DND-41 (cell line): ENCODE measurements around the gene MCM9.

Source experiments
- ATAC-seq: fragments of 200-7000 bp; cut with Tn5 transposase; 3 replicates; pipeline ENCODE4 v1.9.1; 2021; ENCODE audit warnings: low read depth; ENCODE audit not compliant: insufficient read depth
- DNase-seq: peaks from one replicate; pipeline ENCODE4 v3.0.0-alpha.2; 2020
- H2AFZ ChIP-seq: 2 replicates; pipeline ENCODE4 v1.6.0; 2012; ENCODE audit warnings: low read depth, low read length
- H3K27ac ChIP-seq: 2 replicates; pipeline ENCODE4 v1.5.1; 2012; ENCODE audit warnings: low read length, inconsistent platforms
- H3K27me3 ChIP-seq: fragments of 200-600 bp; sonication (generic); 2 replicates; pipeline ENCODE4 v1.6.0; 2012; ENCODE audit warnings: low read length, mild to moderate bottlenecking, inconsistent platforms; ENCODE audit not compliant: insufficient read depth, poor library complexity
- H3K36me3 ChIP-seq: 2 replicates; pipeline ENCODE4 v1.5.1; 2012; ENCODE audit warnings: low read length, inconsistent platforms; ENCODE audit not compliant: insufficient read depth
- H3K4me1 ChIP-seq: 2 replicates; pipeline ENCODE4 v1.5.1; 2012; ENCODE audit warnings: mild to moderate bottlenecking, low read length; ENCODE audit not compliant: insufficient read depth
- H3K4me2 ChIP-seq: 2 replicates; pipeline ENCODE4 v1.6.0; 2012; ENCODE audit warnings: mild to moderate bottlenecking, moderate library complexity, low read length, inconsistent platforms; ENCODE audit not compliant: insufficient read depth
- H3K4me3 ChIP-seq, 2 experiments: fragments of 200-600 bp in 1 of 2; shearing (Covaris generic) in 1 of 2; 2 replicates each; pipeline ENCODE4 v1.5.1; 2012 to 2016; ENCODE audit warnings: inconsistent platforms in 2 of 2, low read length in 2 of 2, mild to moderate bottlenecking in 2 of 2, low read depth in 1 of 2, moderate library complexity in 1 of 2
- H3K79me2 ChIP-seq: 2 replicates; pipeline ENCODE4 v1.6.0; 2012; ENCODE audit warnings: low read length, inconsistent platforms; ENCODE audit not compliant: insufficient read depth
- H3K9ac ChIP-seq: 2 replicates; pipeline ENCODE4 v1.6.0; 2012; ENCODE audit warnings: low read depth, mild to moderate bottlenecking, inconsistent platforms, low read length, moderate library complexity
- H3K9me3 ChIP-seq: 2 replicates; pipeline ENCODE4 v1.5.1; 2012; ENCODE audit warnings: low read length, moderate library complexity, mild to moderate bottlenecking, inconsistent platforms; ENCODE audit not compliant: insufficient read depth, severe bottlenecking
- H4K20me1 ChIP-seq: 2 replicates; pipeline ENCODE4 v1.6.0; 2012; ENCODE audit warnings: low read length; ENCODE audit not compliant: insufficient read depth
- CTCF ChIP-seq: IDR thresholded peaks from 2 replicates; pipeline ENCODE4 v1.5.1; 2012; ENCODE audit warnings: borderline replicate concordance, low read length, moderate library complexity, mild to moderate bottlenecking; ENCODE audit not compliant: poor library complexity, severe bottlenecking; ENCODE audit errors: extremely low read depth
- EZH2 ChIP-seq: IDR thresholded peaks from 3 replicates; pipeline ENCODE4 v1.6.1; 2012; ENCODE audit warnings: borderline replicate concordance, low read depth, mild to moderate bottlenecking, moderate library complexity, low read length, inconsistent platforms; ENCODE audit not compliant: severe bottlenecking

The MCM9 gene

GRCh38 chr6:118856301-118856700 lies 78.7 kb downstream of the MCM9 start:
- Histone ChIP-seq H3K79me2 (no peaks in the 10 kb centered on the region), H3K4me1 (no peaks in the 10 kb centered on the region), H3K27ac (no peak overlapping the region), H3K9me3 (no peaks in the 10 kb centered on the region), H2AFZ (no peak overlapping the region), H4K20me1 (no peaks in the 10 kb centered on the region), H3K36me3 (peaks cover 5% of the 10 kb centered on the region; the same call in 1 of the 2 replicates), H3K27me3 (no peaks in the 10 kb centered on the region), H3K9ac (no peak overlapping the region), H3K4me2 (no peak overlapping the region), H3K4me3 (no peak overlapping the region)
- DNase-seq = no peak
- no peak for ATAC-seq
- TF ChIP-seq EZH2 (no peak), CTCF (no peak)

- no peaks in the 10 kb centered on the region for H3K79me2 ChIP-seq
Measured at GRCh38 chr6:118853408-118853807, 81.6 kb downstream of the MCM9 start.

GRCh38 chr6:118844915-118845314 lies 90.0 kb downstream of the MCM9 start:
- Histone ChIP-seq H3K36me3 (peaks cover 13% of the 10 kb centered on the region; the same call in 1 of the 2 replicates), H3K9ac (no peak overlapping the region), H4K20me1 (no peaks in the 10 kb centered on the region), H3K27ac (no peak overlapping the region), H2AFZ (no peak overlapping the region), H3K4me3 (no peak overlapping the region), H3K27me3 (no peaks in the 10 kb centered on the region), H3K79me2 (no peaks in the 10 kb centered on the region), H3K4me1 (no peaks in the 10 kb centered on the region), H3K9me3 (peaks cover 8% of the 10 kb centered on the region), H3K4me2 (no peak overlapping the region)
- ATAC-seq (no peak), DNase-seq (no peak)
- TF ChIP-seq EZH2 = no peak
- no peak for TF ChIP-seq CTCF

More at GRCh38 chr6:118853408-118853807, 81.6 kb downstream of the MCM9 start:
- ATAC-seq (no peak), DNase-seq (no peak)
- no peaks in the 10 kb centered on the region for H3K27me3 ChIP-seq
- no peak overlapping the region for H3K4me3 ChIP-seq
- no peak overlapping the region for H3K9ac ChIP-seq
- H4K20me1 ChIP-seq = no peaks in the 10 kb centered on the region
- H3K4me2 ChIP-seq = no peak overlapping the region
- no peaks in the 10 kb centered on the region for H3K4me1 ChIP-seq
- TF ChIP-seq EZH2 = no peak
- no peak for TF ChIP-seq CTCF
- no peaks in the 10 kb centered on the region for H3K36me3 ChIP-seq
- no peaks in the 10 kb centered on the region for H3K9me3 ChIP-seq
- no peak overlapping the region for H2AFZ ChIP-seq
- no peak overlapping the region for H3K27ac ChIP-seq

- Histone ChIP-seq H4K20me1 (no peaks in the 10 kb centered on the region), H3K9me3 (peaks cover 8% of the 10 kb centered on the region), H3K4me3 (no peak overlapping the region), H3K27ac (no peak overlapping the region), H3K36me3 (peaks cover 13% of the 10 kb centered on the region; the same call in 1 of the 2 replicates), H3K79me2 (no peaks in the 10 kb centered on the region), H2AFZ (no peak overlapping the region), H3K9ac (no peak overlapping the region), H3K4me2 (no peak overlapping the region), H3K4me1 (no peaks in the 10 kb centered on the region), H3K27me3 (no peaks in the 10 kb centered on the region)
- DNase-seq (no peak), ATAC-seq (no peak)
- TF ChIP-seq EZH2 (no peak), CTCF (no peak)
Measured at GRCh38 chr6:118843685-118844390, 91.1 kb downstream of the MCM9 start.
